Central memory CD8-positive, alpha-beta T cell (primary cell): Measurements from ENCODE around the gene CCDC17.

Experiments used
- ATAC-seq: fragments of 150-1000 bp; cut with Tn5 transposase; replicated peaks from 2 replicates; pipeline ENCODE4 v1.10.0; 2022; ENCODE audit warnings: mild to moderate bottlenecking, moderate FRiP score, moderate number of reproducible peaks; ENCODE audit not compliant: poor library complexity, severe bottlenecking; ENCODE audit errors: extremely low read depth
- DNase-seq, 2 donors: peaks; one replicate each; pipeline ENCODE4 v3.0.0; 2021; ENCODE audit warnings: low spot score in 2 of 2
- H3K27ac Mint-ChIP-seq: one replicate; pipeline ENCODE4 v1.8.0; 2022; ENCODE audit warnings: low read depth, mild to moderate bottlenecking, moderate library complexity, mixed read lengths
- H3K27me3 Mint-ChIP-seq: one replicate; pipeline ENCODE4 v1.8.0; 2022; ENCODE audit warnings: mixed read lengths
- H3K36me3 Mint-ChIP-seq: one replicate; pipeline ENCODE4 v1.8.0; 2022; ENCODE audit warnings: mild to moderate bottlenecking, moderate library complexity, mixed read lengths; ENCODE audit not compliant: insufficient read depth
- H3K4me1 Mint-ChIP-seq: one replicate; pipeline ENCODE4 v1.8.0; 2022; ENCODE audit warnings: mixed read lengths
- H3K4me3 Mint-ChIP-seq: one replicate; pipeline ENCODE4 v1.8.0; 2022; ENCODE audit warnings: mild to moderate bottlenecking, moderate library complexity, mixed read lengths
- H3K9me3 Mint-ChIP-seq: one replicate; pipeline ENCODE4 v1.8.0; 2022; ENCODE audit warnings: mixed read lengths

The CCDC17 gene

DNA sequence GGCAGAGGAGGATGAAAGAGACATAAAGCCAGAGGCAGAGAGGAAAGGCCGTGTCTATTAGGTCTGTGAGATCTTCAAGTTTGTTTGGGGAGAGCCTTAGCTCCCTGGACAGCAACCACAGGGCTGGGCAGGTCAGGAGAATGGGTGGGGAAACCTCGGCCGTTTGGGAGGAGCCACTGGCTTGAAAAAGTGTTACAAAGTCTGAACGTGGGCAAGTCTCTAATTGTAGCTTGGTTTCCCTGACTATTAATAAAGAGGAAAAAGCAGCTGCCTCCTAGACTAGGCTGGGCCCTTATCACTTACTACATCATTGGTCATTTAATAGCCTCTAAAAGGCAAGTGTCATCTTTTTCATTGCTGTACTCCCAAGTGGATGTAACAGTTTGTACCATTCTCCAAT, at the start of gene CCDC17:
CCDC17 (minus strand) TSS at position 83 of the 400 bp plus-strand sequence. CDS start 145 bp downstream, outside the sequence.
- no peak for ATAC-seq
- Mint-ChIP-seq H3K27ac (peak within 1 kb of the TSS; percentile 44), H3K9me3 (no peaks in the 10 kb centered on the region), H3K4me1 (no peaks in the 10 kb centered on the region), H3K27me3 (no peaks in the 10 kb centered on the region), H3K36me3 (peaks cover 39% of the 10 kb centered on the region), H3K4me3 (no peak within 1 kb of the TSS)
- DNase-seq: no peak

DNA sequence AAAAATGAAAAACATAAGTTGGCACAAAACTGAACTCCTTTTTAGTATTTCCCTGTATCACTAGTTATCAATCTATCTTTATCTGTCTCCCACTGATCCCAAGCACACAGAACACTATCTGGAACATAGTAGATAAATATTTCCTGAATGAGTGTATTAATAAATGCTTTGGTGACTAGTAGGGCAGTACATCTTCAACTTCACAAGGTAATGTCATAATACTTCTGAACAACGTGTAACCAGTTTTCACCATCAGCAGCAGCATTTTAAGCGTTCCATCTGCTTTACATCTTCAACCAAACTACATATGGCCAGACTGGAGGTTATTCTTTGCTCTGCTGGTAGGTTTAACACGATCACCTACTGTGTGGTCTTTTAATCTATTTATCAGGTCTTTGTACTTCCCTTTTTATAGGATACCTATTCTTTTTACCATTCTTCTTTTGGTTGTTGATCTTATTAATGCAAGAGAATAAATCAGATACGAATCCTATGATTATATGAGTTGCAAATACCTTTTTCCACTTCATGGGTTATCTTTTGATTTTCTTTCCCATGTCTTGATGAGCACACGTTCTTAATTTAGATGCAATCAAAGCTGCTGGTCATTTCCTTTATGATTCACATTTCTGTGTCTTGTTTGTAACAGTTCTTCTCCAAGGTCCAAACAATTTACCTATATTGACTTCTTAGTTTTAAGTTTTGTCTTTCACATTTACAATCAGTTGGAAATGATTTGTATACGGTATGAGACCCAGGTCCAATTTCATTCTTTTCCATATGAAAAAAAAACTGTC, 46.2 kb upstream of the CCDC17 start:
- H3K9me3 Mint-ChIP-seq: no peaks in the 10 kb centered on the region
- peaks cover 23% of the 10 kb centered on the region for H3K36me3 Mint-ChIP-seq
- peak overlapping the region; percentile 52 for H3K27ac Mint-ChIP-seq
- H3K4me3 Mint-ChIP-seq: no peak overlapping the region
- DNase-seq: no peak
- no peak for ATAC-seq
- H3K27me3 Mint-ChIP-seq: no peaks in the 10 kb centered on the region
- peaks cover 64% of the 10 kb centered on the region for H3K4me1 Mint-ChIP-seq

DNA sequence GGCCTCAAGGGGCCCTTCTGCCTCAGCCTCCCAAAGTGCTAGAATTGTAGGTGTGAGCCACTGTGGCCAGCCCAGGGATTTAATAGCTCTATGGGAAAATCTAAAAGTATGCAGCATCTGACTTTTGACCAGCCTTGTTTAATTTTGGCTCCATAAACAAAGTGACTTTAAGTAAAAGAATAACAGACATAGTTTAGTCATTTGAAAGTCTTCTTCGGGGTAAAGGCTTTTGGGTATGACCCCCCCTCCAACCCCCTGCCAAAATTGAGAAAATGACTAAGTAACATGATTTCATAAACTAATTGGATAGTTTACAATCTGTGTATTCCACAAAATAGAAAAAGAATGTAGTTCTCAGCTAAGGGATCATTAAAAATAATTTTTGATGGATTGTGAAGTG, 45.5 kb upstream of the CCDC17 start:
- Mint-ChIP-seq H3K4me1 (peaks cover 59% of the 10 kb centered on the region), H3K4me3 (no peak overlapping the region), H3K27ac (peak overlapping the region; percentile 25), H3K9me3 (no peaks in the 10 kb centered on the region), H3K36me3 (peaks cover 21% of the 10 kb centered on the region), H3K27me3 (no peaks in the 10 kb centered on the region)
- ATAC-seq (no peak), DNase-seq (no peak)

DNA sequence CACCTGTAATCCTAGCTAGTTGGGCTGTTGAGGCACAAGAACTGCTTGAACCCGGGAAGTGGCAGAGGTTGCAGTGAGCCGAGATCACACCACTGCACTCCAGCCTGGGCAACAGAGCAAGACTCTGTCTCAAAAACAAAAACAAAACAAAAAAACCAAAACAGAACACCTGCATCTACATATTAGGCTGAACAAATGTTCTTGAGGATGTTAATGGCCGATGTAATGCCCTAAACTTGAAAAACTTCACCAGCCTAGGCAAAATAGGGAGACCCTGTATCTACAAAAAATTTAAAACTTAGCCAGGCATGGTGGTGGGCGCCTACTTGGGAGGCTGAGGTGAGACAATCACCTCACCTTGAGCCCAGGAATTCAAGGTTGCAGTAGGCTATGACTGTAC, 44.7 kb upstream of the CCDC17 start:
- no peaks in the 10 kb centered on the region for H3K27me3 Mint-ChIP-seq
- no peak for DNase-seq
- H3K27ac Mint-ChIP-seq: peak overlapping the region; percentile 25
- peaks cover 55% of the 10 kb centered on the region for H3K4me1 Mint-ChIP-seq
- no peaks in the 10 kb centered on the region for H3K9me3 Mint-ChIP-seq
- ATAC-seq: no peak
- peaks cover 18% of the 10 kb centered on the region for H3K36me3 Mint-ChIP-seq
- no peak overlapping the region for H3K4me3 Mint-ChIP-seq

DNA sequence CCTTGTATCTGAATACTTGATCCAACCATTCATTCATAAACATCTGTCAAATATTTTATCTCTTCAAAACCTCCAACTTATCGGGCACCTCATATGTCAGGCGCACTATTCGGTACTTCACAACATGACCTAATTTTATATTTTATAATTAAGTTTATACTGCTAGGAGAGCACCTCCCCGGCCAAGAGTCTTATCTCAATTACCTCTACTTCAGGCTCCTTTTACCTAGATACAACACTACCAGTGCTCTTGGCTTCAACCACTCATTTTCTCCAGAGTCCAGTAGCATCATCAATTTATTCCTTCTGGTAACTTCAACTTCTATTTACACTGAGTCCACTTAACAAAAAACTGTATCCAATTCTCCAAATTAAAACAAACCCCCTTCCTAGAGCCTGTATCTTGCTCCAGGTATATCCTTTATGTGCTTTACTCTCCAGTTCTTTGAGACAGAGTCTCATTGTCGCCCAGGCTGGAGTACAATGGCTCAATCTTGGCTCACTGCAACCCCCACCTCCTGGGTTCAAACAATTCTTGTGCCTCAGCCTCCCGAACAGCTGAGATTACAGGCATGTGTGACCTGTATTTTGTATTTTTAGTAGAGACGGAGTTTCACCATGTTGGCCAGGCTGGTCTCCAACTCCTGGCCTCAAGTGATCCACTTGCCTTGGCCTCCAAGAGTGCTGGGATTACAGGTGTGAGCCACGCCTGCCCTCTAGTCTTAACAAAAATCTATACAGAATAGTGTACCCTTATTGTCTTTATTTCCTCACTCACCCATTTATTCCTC, 43.7 kb upstream of the CCDC17 start:
- peaks cover 53% of the 10 kb centered on the region for H3K4me1 Mint-ChIP-seq
- no peak for DNase-seq
- ATAC-seq: no peak
- no peaks in the 10 kb centered on the region for H3K9me3 Mint-ChIP-seq
- no peak overlapping the region for H3K4me3 Mint-ChIP-seq
- H3K27ac Mint-ChIP-seq: no peak overlapping the region
- peaks cover 12% of the 10 kb centered on the region for H3K36me3 Mint-ChIP-seq
- no peaks in the 10 kb centered on the region for H3K27me3 Mint-ChIP-seq

DNA sequence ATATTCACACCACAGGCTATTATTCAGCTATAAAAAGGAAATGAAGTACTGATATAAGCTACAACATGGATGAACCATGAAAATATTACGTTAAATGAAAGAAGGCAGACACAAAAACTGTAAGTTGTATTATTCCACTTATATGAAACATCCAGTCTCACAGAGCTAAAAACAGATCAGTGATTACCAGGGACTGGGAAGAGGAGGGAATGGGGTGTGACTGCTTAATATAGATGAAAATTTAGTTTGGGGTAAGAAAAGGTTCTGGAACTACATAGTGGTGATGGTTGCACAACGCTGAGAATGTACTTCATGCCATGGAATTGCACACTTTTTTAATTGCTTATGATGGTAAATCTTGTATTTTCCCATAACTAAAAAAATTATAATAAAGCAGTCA, 43.0 kb upstream of the CCDC17 start:
- Mint-ChIP-seq H3K4me3 (no peak overlapping the region), H3K9me3 (no peaks in the 10 kb centered on the region), H3K27me3 (no peaks in the 10 kb centered on the region), H3K27ac (no peak overlapping the region), H3K36me3 (peaks cover 13% of the 10 kb centered on the region), H3K4me1 (peaks cover 55% of the 10 kb centered on the region)
- no peak for DNase-seq
- ATAC-seq: no peak

DNA sequence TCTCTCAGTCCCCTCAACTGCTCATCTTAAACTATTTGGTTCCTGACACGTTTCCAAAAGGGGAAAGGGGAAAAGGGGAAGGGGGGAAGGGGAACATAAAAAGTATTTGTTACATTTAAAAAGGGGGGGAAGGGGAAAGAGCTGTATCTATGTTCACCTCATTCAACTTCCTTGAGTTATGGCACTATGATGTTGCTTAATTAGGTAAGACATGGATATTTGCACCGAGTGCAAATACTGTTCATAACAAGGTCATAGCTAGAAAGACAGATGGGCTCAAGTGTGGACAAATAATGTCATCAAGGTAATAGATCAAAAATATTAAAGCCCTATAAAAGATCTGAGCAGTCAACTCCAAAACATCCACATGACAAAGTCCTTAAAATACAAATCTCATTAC, 36.5 kb upstream of the CCDC17 start:
- Mint-ChIP-seq H3K4me3 (no peak overlapping the region), H3K27ac (no peak overlapping the region), H3K4me1 (peaks cover 20% of the 10 kb centered on the region), H3K9me3 (no peaks in the 10 kb centered on the region), H3K36me3 (peaks cover 50% of the 10 kb centered on the region), H3K27me3 (no peaks in the 10 kb centered on the region)
- ATAC-seq (no peak), DNase-seq (no peak)

DNA sequence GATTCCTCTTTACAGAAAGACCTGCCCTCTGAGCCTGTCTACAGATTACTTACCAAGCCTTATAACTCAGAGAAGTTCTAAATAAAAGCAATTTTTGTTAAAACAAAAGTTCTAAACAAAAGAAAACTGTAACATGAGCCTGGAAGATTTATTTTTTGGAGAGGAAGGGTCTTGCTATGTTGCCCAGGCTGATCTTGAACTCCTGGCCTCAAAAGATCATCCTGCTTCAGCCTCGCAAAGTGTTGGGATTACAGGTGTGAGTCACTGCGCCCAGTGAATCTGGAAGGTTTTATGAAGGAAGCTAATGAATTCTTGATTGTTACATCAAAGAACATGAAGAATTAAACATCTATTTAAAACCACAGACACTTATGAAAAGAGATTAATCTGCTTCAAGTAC, 35.4 kb upstream of the CCDC17 start:
- peaks cover 61% of the 10 kb centered on the region for H3K36me3 Mint-ChIP-seq
- ATAC-seq (no peak), DNase-seq (no peak)
- no peak overlapping the region for H3K4me3 Mint-ChIP-seq
- peaks cover 15% of the 10 kb centered on the region for H3K4me1 Mint-ChIP-seq
- H3K9me3 Mint-ChIP-seq: no peaks in the 10 kb centered on the region
- no peaks in the 10 kb centered on the region for H3K27me3 Mint-ChIP-seq
- H3K27ac Mint-ChIP-seq: no peak overlapping the region

DNA sequence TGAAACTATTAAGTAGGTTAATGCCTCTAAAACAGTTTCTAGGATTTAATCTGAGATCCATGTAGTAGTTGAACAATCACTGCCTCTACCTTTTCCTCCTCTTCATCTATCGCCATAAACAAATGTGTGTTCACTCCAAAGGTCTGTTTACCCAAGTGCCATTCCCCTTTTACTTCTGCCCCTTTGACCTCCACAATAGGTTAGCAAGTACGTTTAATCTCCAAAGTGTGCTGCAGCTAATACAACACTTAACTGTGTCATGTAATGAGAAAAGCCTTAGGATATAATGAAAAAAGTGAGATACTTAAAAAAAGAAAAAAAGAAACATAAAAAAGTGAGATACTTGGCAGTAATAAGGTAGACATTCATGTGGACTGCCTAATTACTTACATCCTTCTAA, 34.3 kb upstream of the CCDC17 start:
- no peak overlapping the region for H3K27ac Mint-ChIP-seq
- ATAC-seq: no peak

DNA sequence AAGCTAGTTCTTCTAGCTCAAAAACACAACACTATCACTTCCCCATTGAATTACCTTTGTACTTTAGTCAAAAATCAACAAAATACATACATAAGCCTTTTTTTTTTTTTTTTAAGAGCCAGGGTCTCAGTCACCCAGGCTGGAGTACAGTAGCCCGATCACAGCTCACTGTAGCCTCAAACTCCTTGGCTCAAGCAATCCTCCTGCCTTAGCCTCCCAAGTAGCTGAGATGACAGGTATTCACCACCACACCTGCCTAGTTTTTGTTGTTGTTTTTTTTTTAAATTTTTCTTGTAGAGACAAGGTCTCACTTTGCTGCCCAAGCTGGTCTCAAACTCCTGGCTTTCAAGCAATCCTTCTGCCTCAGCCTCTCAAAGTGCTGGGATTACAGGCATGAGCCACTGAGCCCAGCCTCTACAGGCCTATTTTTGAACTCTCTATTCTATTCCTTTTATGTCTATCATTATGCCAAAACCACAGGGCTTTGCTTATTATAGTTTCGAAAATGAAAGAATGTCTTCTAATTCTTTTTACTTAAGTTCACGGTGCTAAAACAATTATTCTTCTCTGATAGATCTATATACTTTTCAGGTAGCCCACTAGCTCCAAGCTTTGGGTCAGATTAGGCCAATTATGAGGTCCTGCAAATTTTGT, 32.8 kb upstream of the CCDC17 start:
- H3K27ac Mint-ChIP-seq: peak overlapping the region; percentile 49
- no peak for DNase-seq
- no peak overlapping the region for H3K4me3 Mint-ChIP-seq
- no peaks in the 10 kb centered on the region for H3K4me1 Mint-ChIP-seq
- peaks cover 71% of the 10 kb centered on the region for H3K36me3 Mint-ChIP-seq
- ATAC-seq: no peak
- H3K27me3 Mint-ChIP-seq: no peaks in the 10 kb centered on the region
- H3K9me3 Mint-ChIP-seq: no peaks in the 10 kb centered on the region

More for the DNA sequence above, 34.3 kb upstream of the CCDC17 start:
- Mint-ChIP-seq H3K9me3 (no peaks in the 10 kb centered on the region), H3K4me1 (peaks cover 10% of the 10 kb centered on the region), H3K4me3 (no peak overlapping the region), H3K27me3 (no peaks in the 10 kb centered on the region), H3K36me3 (peaks cover 66% of the 10 kb centered on the region)
- DNase-seq: no peak

DNA sequence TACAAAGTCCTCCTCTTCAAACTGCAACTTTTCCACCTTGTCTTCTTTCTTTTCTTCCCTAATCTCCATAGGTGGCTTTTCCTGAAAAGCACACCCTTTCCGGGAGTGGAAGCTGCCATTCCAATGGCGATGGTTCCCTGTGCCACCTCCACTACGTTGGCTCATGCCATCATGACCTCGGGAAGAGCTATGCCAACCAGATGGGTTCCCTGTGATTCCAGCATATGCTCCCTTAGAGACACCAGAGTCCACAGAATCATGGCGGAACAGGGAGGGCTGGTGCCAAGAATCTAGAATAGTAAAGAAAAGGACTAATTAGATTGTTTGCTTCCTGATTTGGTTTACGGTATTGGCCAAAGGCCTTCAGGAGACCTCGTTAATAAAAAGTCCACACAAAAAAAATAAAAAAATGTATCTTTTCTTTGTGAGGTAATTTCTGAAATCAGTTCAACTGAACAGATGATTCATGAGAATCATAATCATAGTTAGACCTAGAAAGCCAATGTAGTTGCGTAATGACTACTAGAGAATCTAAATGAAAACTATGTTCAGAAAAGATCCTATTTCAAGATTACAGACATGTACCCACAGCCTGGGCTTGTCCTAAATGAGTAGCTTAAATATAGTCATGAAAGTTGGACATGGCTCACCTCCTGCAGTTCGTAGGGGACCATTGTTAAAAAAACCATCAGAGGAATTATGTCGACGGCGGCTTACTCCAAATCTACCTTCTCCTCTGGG, 30.9 kb upstream of the CCDC17 start:
- ATAC-seq: no peak

More for the DNA sequence above, 30.9 kb upstream of the CCDC17 start:
- Mint-ChIP-seq H3K27me3 (no peaks in the 10 kb centered on the region), H3K27ac (no peak overlapping the region), H3K9me3 (no peaks in the 10 kb centered on the region), H3K4me3 (no peak overlapping the region), H3K36me3 (peaks cover 72% of the 10 kb centered on the region), H3K4me1 (peaks cover 11% of the 10 kb centered on the region)
- no peak for DNase-seq
